ENCODE measurements around the gene TTLL9. TPM values are rescaled to one million over a fixed set of nuclear protein-coding genes. Genes with fewer than 3 reads are reported as not detected.

The TTLL9 gene
- total RNA-seq, 8 experiments from 2014 or later, result 0.76 to 12.0 (median 2.5) TPM

- Histone ChIP-seq H3K4me1 (replicated peaks in 1 of 2) (peaks cover 22 to 32% of the 10 kb centered on the region in 2 donors), H3K4me3 (peak overlapping the region in 1 of 5 donors; percentile 12), H3K27ac (no peak overlapping the region)
- WGBS, 10 experiments, result 10 to 93% (median 70%) methylated on average over 1 to 6 of the region's 6 CpGs; no CpG with 5 or more reads in 1 of the 10 experiments
- in situ Hi-C loops (cut with MboI; ENCODE audit: low pct_unique_long_range_greater_than_20kb in 2 of 9, low sequenced_read_pairs in 9 of 9, unreplicated experiment in 9 of 9), result loop anchor here in 1 of 9 experiments (25.0 kb wide), 1 partner anchor 90 kb away; the partner anchor contains the start of genes PDRG1 and XKR7
- no peak for ATAC-seq (replicated peaks in 6 of 8)
These were observed 2.0 kb downstream of the TTLL9 start for GRCh38 chr20:31872406-31872805.

DNA sequence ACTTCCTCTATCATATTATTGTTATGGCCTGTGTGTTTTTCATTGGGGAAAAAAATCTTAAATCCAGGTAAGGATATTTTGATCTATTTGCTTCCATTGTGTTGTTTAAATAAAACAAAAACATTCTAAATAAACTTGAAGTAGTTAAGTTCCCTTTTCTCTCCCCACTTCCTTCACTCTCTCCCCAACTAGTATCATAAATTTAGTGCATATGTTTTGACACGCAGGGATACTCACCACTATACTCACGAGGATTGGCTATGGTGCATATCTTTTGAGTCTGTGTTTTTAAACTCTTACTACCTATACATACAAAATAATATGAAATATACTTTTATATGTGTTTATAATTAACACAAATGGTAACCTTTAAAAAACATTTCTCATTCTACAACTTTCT, 5.2 kb downstream of the TTLL9 start:
- ATAC-seq (replicated peaks in 6 of 8), result no peak
- WGBS, 10 experiments, result 41 to 100% (median 85%) methylated on average over 2 of the region's 2 CpGs; no CpG with 5 or more reads in 1 of the 10 experiments
- in situ Hi-C loops (cut with MboI; ENCODE audit: low pct_unique_long_range_greater_than_20kb in 2 of 9, low sequenced_read_pairs in 9 of 9, unreplicated experiment in 9 of 9), result no loop called here
- Histone ChIP-seq H3K4me1 (replicated peaks in 1 of 2) (peaks cover 3 to 21% of the 10 kb centered on the region in 2 donors), H3K27ac (no peak overlapping the region), H3K4me3 (no peak overlapping the region)

DNA sequence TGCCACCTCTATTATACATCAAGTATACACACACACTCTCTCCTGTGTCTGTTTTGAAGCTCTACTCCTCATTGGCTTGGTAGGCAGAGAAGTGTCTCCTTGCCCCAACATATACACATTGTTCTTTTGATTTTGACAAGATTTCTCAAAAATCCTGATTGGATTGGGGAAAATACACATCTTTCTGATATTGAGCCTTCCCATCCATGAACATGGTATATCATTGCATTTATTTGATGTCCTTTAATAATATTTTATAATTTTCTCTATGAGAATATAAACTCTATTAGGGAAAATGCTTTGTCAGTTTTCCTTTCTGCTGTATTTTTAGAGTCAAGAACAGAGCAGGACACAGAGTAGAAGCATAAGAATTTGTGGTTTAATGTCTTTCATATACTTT, 7.2 kb downstream of the TTLL9 start:
- ATAC-seq (replicated peaks in 6 of 8), result no peak
- in situ Hi-C loops (cut with MboI; ENCODE audit: low pct_unique_long_range_greater_than_20kb in 2 of 9, low sequenced_read_pairs in 9 of 9, unreplicated experiment in 9 of 9), result no loop called here
- peaks cover 0 to 11% of the 10 kb centered on the region in 2 donors for H3K4me1 ChIP-seq (replicated peaks in 1 of 2)
- H3K4me3 ChIP-seq, result no peak overlapping the region
- H3K27ac ChIP-seq, result no peak overlapping the region

GRCh38 chr20:31879143-31879987, 8.9 kb downstream of the TTLL9 start:
- WGBS, 10 experiments, result 0 to 84% (median 7%) methylated on average over 3 to 28 of the region's 45 CpGs; no CpG with 5 or more reads in 3 of the 10 experiments
- peak overlapping the region; percentile 34 to 44 (median 35) for H3K4me3 ChIP-seq

DNA sequence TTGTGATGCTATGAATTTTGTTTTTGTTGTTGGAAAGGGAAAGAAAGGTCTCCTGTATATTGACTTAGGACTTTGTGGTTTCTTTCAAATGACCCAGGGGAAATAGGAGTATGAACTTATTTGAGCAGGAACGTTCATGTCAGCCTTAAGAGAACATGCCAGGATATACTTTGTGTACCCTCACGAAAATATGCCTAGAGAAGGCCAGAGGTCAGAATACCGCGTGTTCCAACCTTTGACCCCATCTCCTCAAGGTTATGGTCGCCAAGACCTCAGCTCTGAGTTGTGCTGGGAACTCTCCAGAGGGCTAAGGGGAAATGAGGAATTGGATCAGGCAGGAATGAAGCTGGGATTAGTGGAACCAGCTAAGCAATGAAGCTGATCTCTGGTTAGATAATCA, 11.5 kb downstream of the TTLL9 start:
- 8 to 91% (median 60%) methylated on average over 2 to 5 of the region's 5 CpGs; no CpG with 5 or more reads in 1 of the 10 experiments for WGBS, 10 experiments
- in situ Hi-C loops (cut with MboI; ENCODE audit: low pct_unique_long_range_greater_than_20kb in 2 of 9, low sequenced_read_pairs in 9 of 9, unreplicated experiment in 9 of 9), result no loop called here
- no peak for ATAC-seq (replicated peaks in 6 of 8)
- H3K4me1 ChIP-seq (replicated peaks in 1 of 2), result peaks cover 0 to 5% of the 10 kb centered on the region in 2 donors
- no peak overlapping the region for H3K4me3 ChIP-seq
- no peak overlapping the region for H3K27ac ChIP-seq

More at GRCh38 chr20:31879143-31879987, 8.9 kb downstream of the TTLL9 start:
- Histone ChIP-seq H3K4me1 (replicated peaks in 1 of 2) (peaks cover 0 to 5% of the 10 kb centered on the region in 2 donors), H3K27ac (peak overlapping the region in 1 of 2 donors; percentile 4)
- peak; percentile 99 to 100 (median 99) for ATAC-seq (replicated peaks in 6 of 8)
- in situ Hi-C loops (cut with MboI; ENCODE audit: low pct_unique_long_range_greater_than_20kb in 2 of 9, low sequenced_read_pairs in 9 of 9, unreplicated experiment in 9 of 9), result no loop called here

DNA sequence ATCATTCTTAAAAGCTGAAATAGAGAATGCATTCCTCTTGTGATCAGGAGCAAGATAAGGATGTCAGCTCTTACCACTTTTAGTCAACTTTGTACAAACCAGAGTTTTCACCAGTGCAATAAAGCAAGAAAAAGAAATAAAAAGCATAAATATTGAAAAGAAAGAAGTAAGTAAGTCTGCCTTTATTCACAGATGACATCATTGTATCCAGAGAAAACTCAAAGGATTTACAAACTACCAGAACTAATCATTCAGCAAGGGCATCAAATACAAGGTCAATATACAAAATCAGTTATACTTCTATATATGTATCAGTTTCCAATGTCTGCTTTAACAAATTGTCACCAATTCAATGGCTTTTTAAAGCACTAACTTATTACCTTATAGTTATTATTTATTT, 13.4 kb downstream of the TTLL9 start:
- no peak for ATAC-seq (replicated peaks in 6 of 8)
- Histone ChIP-seq H3K4me1 (replicated peaks in 1 of 2) (peaks cover 0 to 5% of the 10 kb centered on the region in 2 donors), H3K4me3 (no peak overlapping the region), H3K27ac (no peak overlapping the region)
- in situ Hi-C loops (cut with MboI; ENCODE audit: low pct_unique_long_range_greater_than_20kb in 2 of 9, low sequenced_read_pairs in 9 of 9, unreplicated experiment in 9 of 9), result no loop called here

DNA sequence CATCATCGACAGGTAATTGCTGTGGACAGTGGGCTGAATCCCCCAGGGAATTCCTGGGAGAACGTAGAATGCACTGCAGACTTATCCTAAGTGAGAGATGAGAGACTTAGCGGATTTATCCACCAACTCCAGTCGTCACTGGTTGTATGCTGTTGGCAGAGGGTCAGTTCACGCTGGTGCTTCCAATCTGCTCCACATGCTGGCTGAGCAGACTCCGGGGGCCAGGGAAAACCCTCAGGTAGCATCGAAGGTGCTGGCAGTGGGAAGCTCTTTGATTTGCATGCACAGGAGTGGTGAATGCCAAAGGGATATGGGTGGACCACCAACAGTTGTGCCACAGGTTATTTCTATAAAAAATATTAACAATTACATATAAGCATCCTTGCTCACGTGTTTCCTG, 20.2 kb downstream of the TTLL9 start:
- H3K4me3 ChIP-seq, result no peak overlapping the region
- no peak for ATAC-seq (replicated peaks in 6 of 8)
- no peak overlapping the region for H3K27ac ChIP-seq
- H3K4me1 ChIP-seq (replicated peaks in 1 of 2), result no peaks in the 10 kb centered on the region
- in situ Hi-C loops (cut with MboI; ENCODE audit: low pct_unique_long_range_greater_than_20kb in 2 of 9, low sequenced_read_pairs in 9 of 9, unreplicated experiment in 9 of 9), result no loop called here
- WGBS, 10 experiments, result 6 to 88% (median 57%) methylated on average over 1 to 8 of the region's 8 CpGs; no CpG with 5 or more reads in 4 of the 10 experiments

DNA sequence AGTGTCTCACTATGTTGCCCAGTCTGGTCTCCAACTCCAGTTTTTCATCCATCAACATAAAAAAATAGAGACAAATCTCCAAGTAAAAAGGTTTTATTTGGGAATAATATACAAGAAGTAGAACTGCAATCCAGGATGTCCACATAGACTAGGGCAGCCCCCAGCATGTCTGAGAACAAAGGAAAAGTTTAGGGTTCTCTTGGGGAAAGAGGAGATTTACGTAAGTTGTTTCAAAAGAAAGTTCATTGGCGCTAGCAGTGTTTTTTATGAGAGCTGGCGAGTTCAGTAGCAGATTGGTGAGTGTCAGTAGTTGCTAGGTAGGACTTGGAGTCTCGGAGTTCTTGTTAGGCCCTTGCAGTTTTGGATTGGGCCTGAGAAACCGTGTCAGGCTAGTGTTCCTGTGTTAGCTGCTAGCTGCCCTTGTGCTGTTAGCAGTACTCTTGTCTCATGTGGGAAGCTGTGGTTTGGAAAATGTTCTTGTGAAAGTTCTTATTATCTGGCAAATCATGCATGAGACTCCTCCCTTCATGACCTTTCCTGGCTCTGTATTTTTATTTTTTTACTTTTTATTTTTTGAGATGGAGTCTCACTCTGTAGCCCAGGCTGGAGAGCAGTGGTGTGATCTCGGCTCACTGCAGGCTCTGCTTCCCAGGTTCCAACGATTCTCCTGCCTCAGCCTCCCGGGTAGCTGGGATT, 24.7 kb downstream of the TTLL9 start:
- ATAC-seq (replicated peaks in 6 of 8), result peak in 3 of 8 experiments; percentile 96 to 100 (median 100)
- Histone ChIP-seq H3K4me3 (no peak overlapping the region), H3K4me1 (replicated peaks in 1 of 2) (no peaks in the 10 kb centered on the region), H3K27ac (no peak overlapping the region)
- in situ Hi-C loops (cut with MboI; ENCODE audit: low pct_unique_long_range_greater_than_20kb in 2 of 9, low sequenced_read_pairs in 9 of 9, unreplicated experiment in 9 of 9), result no loop called here
- WGBS, 10 experiments, result 15 to 92% (median 60%) methylated on average over 2 to 8 of the region's 8 CpGs; no CpG with 5 or more reads in 2 of the 10 experiments

GRCh38 chr20:31896049-31896448, 25.6 kb downstream of the TTLL9 start:
- 40 to 100% (median 80%) methylated on average over 1 to 8 of the region's 9 CpGs; no CpG with 5 or more reads in 1 of the 10 experiments for WGBS, 10 experiments
- in situ Hi-C loops (cut with MboI; ENCODE audit: low pct_unique_long_range_greater_than_20kb in 2 of 9, low sequenced_read_pairs in 9 of 9, unreplicated experiment in 9 of 9), result no loop called here
- no peak overlapping the region for H3K27ac ChIP-seq
- no peaks in the 10 kb centered on the region for H3K4me1 ChIP-seq (replicated peaks in 1 of 2)
- no peak for ATAC-seq (replicated peaks in 6 of 8)
- H3K4me3 ChIP-seq, result no peak overlapping the region

DNA sequence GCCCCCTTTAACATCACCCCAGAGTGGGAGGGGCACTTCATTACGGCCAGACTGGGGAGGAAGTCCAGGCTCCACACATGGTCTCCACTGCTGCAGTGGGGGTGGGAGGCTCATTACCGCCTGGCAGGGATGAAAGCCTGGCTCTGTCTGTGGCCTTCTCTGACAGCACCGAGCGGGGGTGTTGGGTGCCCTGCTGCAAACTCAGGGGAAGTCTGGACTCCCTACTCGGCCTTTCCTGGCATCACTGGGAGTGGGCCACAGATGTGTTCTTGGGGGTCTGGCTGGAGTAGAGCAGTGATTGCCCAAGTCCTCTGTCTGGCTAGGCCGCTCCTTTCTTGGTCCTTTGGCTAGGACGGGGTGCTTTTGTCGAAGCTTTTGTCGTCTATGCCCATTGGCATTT, 27.1 kb downstream of the TTLL9 start:
- in situ Hi-C loops (cut with MboI; ENCODE audit: low pct_unique_long_range_greater_than_20kb in 2 of 9, low sequenced_read_pairs in 9 of 9, unreplicated experiment in 9 of 9), result no loop called here
- WGBS, 10 experiments, result 30 to 100% (median 58%) methylated on average over 1 to 5 of the region's 9 CpGs; no CpG with 5 or more reads in 3 of the 10 experiments
- H3K27ac ChIP-seq, result no peak overlapping the region

GRCh38 chr20:31901615-31902014, 31.2 kb downstream of the TTLL9 start:
- Histone ChIP-seq H3K4me1 (replicated peaks in 1 of 2) (no peaks in the 10 kb centered on the region), H3K4me3 (no peak overlapping the region), H3K27ac (no peak overlapping the region)
- no peak for ATAC-seq (replicated peaks in 6 of 8)
- 64 to 100% (median 88%) methylated on average over 3 to 6 of the region's 6 CpGs for WGBS, 10 experiments
- in situ Hi-C loops (cut with MboI; ENCODE audit: low pct_unique_long_range_greater_than_20kb in 2 of 9, low sequenced_read_pairs in 9 of 9, unreplicated experiment in 9 of 9), result no loop called here

More for the DNA sequence above, 27.1 kb downstream of the TTLL9 start:
- Histone ChIP-seq H3K4me3 (no peak overlapping the region), H3K4me1 (replicated peaks in 1 of 2) (no peaks in the 10 kb centered on the region)
- ATAC-seq (replicated peaks in 6 of 8), result no peak

- Histone ChIP-seq H3K4me1 (replicated peaks in 1 of 2) (no peaks in the 10 kb centered on the region), H3K27ac (no peak overlapping the region), H3K4me3 (no peak overlapping the region)
- in situ Hi-C loops (cut with MboI; ENCODE audit: low pct_unique_long_range_greater_than_20kb in 2 of 9, low sequenced_read_pairs in 9 of 9, unreplicated experiment in 9 of 9), result no loop called here
- 0 to 100% (median 80%) methylated on average over 1 of the region's 1 CpG; no CpG with 5 or more reads in 1 of the 10 experiments for WGBS, 10 experiments
- ATAC-seq (replicated peaks in 6 of 8), result no peak
These were observed 33.4 kb downstream of the TTLL9 start for GRCh38 chr20:31903627-31904386.

GRCh38 chr20:31906001-31906400, 35.6 kb downstream of the TTLL9 start:
- in situ Hi-C loops (cut with MboI; ENCODE audit: low pct_unique_long_range_greater_than_20kb in 2 of 9, low sequenced_read_pairs in 9 of 9, unreplicated experiment in 9 of 9), result no loop called here

More at GRCh38 chr20:31906001-31906400, 35.6 kb downstream of the TTLL9 start:
- no peak for ATAC-seq (replicated peaks in 6 of 8)
- Histone ChIP-seq H3K4me3 (no peak overlapping the region), H3K27ac (no peak overlapping the region), H3K4me1 (replicated peaks in 1 of 2) (no peaks in the 10 kb centered on the region)
- 50 to 60% methylated on average over 1 to 2 of the region's 5 CpGs; no CpG with 5 or more reads in 8 of the 10 experiments for WGBS, 10 experiments

Measured in motor neuron (in vitro differentiated cells).